ENCODE measurements around the gene COX4I2. TPM values are rescaled to one million over a fixed set of nuclear protein-coding genes. Genes with fewer than 3 reads are reported as not detected.

Gene COX4I2
- total and polyA plus RNA-seq, 2 of the 8 experiments (the other 6 are each of a cell fraction or from before 2014, with no cell fraction given): 0.26 TPM; not detected in 1

- TF ChIP-seq CHD7 (IDR thresholded peaks at IDR 0.05; ENCODE audit: insufficient replicate concordance, low read length) (no peak), NRF1 (IDR thresholded peaks at IDR 0.05; ENCODE audit: low read depth, low read length) (no peak), CBX8 (IDR thresholded peaks at IDR 0.05; ENCODE audit: borderline replicate concordance, low read depth, low read length) (no peak), EP300 (IDR thresholded peaks at IDR 0.05; ENCODE audit: borderline replicate concordance in 1 of 2, low read depth in 2 of 2, low read length in 2 of 2) (no peak), RAD21 (IDR thresholded peaks at IDR 0.05 in 1 of 2, conservative IDR thresholded peaks at IDR 0.05 in 1 of 2; ENCODE audit: low read depth in 2 of 2, low read length in 2 of 2) (no peak), SRF (IDR thresholded peaks at IDR 0.05; ENCODE audit: low read depth, low read length) (no peak), CTCF (IDR thresholded peaks at IDR 0.05; ENCODE audit: control extremely low read depth in 1 of 3, insufficient read depth in 1 of 3, low read depth in 1 of 3, low read length in 3 of 3) (no peak), TEAD4 (IDR thresholded peaks at IDR 0.05; ENCODE audit: low read depth, low read length) (no peak)
These were observed 50.1 kb downstream of the COX4I2 start (continued) for GRCh38 chr20:31687777-31688176.

Data from H1 (cell line).